ENCODE data around the gene FOXC1. TPM values are rescaled to one million over a fixed set of nuclear protein-coding genes. Genes with fewer than 3 reads are reported as not detected.

FOXC1 gene
- total and polyA plus RNA-seq, 9 of the 15 experiments (the other 6 are each of a cell fraction or from before 2014, with no cell fraction given) = not detected

DNA sequence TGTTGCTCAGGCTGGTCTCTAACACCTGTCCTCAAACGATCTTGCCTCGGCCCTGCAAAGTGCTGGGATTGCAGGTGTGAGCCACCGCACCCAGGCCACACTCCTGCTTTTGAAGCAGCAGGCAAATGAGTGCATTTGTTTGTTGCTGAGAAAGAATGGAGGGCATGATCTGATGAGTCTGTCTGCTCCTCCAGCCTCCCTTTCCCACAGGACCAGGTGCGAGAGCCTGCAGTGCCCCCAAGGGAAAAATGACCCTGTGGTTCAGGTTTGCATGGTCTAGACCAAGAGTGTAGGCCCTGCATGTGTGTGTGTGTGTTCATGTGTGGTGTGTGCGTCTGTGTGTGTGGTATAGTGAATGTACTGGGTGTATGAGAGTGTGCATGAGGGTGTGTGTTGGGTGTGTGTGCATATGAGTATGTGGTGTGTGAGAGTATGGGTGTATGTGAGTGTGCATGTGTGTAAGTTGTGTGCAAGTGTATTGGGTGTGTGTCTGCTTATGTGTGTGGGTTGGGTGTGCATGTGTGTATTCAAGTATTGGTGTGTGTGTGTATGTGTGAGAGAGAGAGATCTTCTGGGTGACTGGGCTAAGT lies 22.8 kb upstream of the FOXC1 start:
- BruUV-seq (replicated peaks) = no TSS peak
- WGBS (ENCODE audit: insufficient coverage, low coverage, missing lambda C conversion rate) = 0% methylated on average over 5 of the region's 5 CpGs
- FAIRE-seq = peak; percentile 29

More for the DNA sequence above, 22.8 kb upstream of the FOXC1 start:
- intact Hi-C loops (cut with micrococcal nuclease) (no loop called here), in situ Hi-C loops (cut with MboI) (no loop called here)
- H3K4me1 ChIP-seq (replicated peaks in 1 of 2; ENCODE audit: control insufficient read depth in 2 of 2, insufficient read depth in 2 of 2, low read length in 2 of 2) = no peaks in the 10 kb centered on the region
- no peak overlapping the region for H3K4me2 ChIP-seq (ENCODE audit: insufficient read depth, low read length)
- H3K4me3 ChIP-seq = no peak overlapping the region
- H3K36me3 ChIP-seq (ENCODE audit: control insufficient read depth, insufficient read depth, low read length) = no peaks in the 10 kb centered on the region
- H4K20me1 ChIP-seq (replicated peaks; ENCODE audit: control insufficient read depth, insufficient read depth, low read length) = no peaks in the 10 kb centered on the region
- H3K27me3 ChIP-seq (ENCODE audit: control insufficient read depth in 2 of 2, insufficient read depth in 2 of 2, low read length in 2 of 2) = peaks cover 34 to 61% of the 10 kb centered on the region in 2 experiments
- TF ChIP-seq ARID1B (IDR thresholded peaks at IDR 0.05) (no peak), SIN3B (IDR thresholded peaks at IDR 0.05; ENCODE audit: low read depth) (no peak), MTF1 (CRISPR knock-in tag; IDR thresholded peaks at IDR 0.05; ENCODE audit: borderline replicate concordance) (no peak), ARHGAP35 (IDR thresholded peaks at IDR 0.05; ENCODE audit: partially characterized antibody) (peak; percentile 21), ELK3 (CRISPR knock-in tag; IDR thresholded peaks at IDR 0.05) (no peak), ZNF277 (CRISPR knock-in tag; IDR thresholded peaks at IDR 0.05; ENCODE audit: borderline replicate concordance) (no peak), MCM3 (IDR thresholded peaks at IDR 0.05) (peak; percentile 37; the same call in 1 of the 2 replicates)
- TF ChIP-seq, protein P1, sequence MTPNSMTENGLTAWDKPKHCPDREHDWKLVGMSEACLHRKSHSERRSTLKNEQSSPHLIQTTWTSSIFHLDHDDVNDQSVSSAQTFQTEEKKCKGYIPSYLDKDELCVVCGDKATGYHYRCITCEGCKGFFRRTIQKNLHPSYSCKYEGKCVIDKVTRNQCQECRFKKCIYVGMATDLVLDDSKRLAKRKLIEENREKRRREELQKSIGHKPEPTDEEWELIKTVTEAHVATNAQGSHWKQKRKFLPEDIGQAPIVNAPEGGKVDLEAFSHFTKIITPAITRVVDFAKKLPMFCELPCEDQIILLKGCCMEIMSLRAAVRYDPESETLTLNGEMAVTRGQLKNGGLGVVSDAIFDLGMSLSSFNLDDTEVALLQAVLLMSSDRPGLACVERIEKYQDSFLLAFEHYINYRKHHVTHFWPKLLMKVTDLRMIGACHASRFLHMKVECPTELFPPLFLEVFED (CRISPR knock-in tag; conservative IDR thresholded peaks at IDR 0.05) = 0 out of 2 replicates have a peak, but pooled peaks have one; percentile 16
- DNase-seq (ENCODE audit: extremely low read depth in 1 of 4, low spot score in 3 of 4) (no peak), ATAC-seq (no peak)
- ChIA-PET POLR2A (interaction anchor here (0.6 kb wide), 1 partner anchor 13 kb away, joined by 3 read pairs; no protein-coding TSS in a partner anchor), CTCF (ENCODE audit: low intra/inter-chr PET ratio) (no interaction called here)
- no peaks in the 10 kb centered on the region for H3K79me2 ChIP-seq (ENCODE audit: control insufficient read depth, insufficient read depth, low read length)
- no peak overlapping the region for H2AFZ ChIP-seq (ENCODE audit: low read depth, low read length)
- H3K9me3 ChIP-seq (replicated peaks; ENCODE audit: control insufficient read depth, insufficient read depth, low read depth, low read length) = no peaks in the 10 kb centered on the region
- H3K9me1 ChIP-seq (ENCODE audit: control insufficient read depth, insufficient read depth, low read length) = no peaks in the 10 kb centered on the region
- H3K27ac ChIP-seq (ENCODE audit: extremely low read depth, low read depth, low read length) = no peak overlapping the region
- H3K9ac ChIP-seq (ENCODE audit: insufficient read depth in 1 of 2, low read depth in 2 of 2, low read length in 2 of 2) = no peak overlapping the region

All from K562 (cell line).